HG03175 (cell line): ENCODE data around the gene RAP1GAP.

Source experiments
- ATAC-seq: cut with Tn5 transposase; IDR thresholded peaks from one replicate; pipeline ENCODE4 v1.9.1; 2021; ENCODE audit warnings: mild to moderate bottlenecking, moderate library complexity; ENCODE audit not compliant: unreplicated experiment

Gene RAP1GAP

GRCh38 chr1:21630571-21631343 lies 38.4 kb downstream of the RAP1GAP start:
- no peak for ATAC-seq

GRCh38 chr1:21629971-21630370 lies 39.2 kb downstream of the RAP1GAP start:
- ATAC-seq: no peak

GRCh38 chr1:21628798-21629393 lies 40.3 kb downstream of the RAP1GAP start:
- ATAC-seq: no peak

- no peak for ATAC-seq
Observed at GRCh38 chr1:21626921-21627339, 42.2 kb downstream of the RAP1GAP start.

DNA sequence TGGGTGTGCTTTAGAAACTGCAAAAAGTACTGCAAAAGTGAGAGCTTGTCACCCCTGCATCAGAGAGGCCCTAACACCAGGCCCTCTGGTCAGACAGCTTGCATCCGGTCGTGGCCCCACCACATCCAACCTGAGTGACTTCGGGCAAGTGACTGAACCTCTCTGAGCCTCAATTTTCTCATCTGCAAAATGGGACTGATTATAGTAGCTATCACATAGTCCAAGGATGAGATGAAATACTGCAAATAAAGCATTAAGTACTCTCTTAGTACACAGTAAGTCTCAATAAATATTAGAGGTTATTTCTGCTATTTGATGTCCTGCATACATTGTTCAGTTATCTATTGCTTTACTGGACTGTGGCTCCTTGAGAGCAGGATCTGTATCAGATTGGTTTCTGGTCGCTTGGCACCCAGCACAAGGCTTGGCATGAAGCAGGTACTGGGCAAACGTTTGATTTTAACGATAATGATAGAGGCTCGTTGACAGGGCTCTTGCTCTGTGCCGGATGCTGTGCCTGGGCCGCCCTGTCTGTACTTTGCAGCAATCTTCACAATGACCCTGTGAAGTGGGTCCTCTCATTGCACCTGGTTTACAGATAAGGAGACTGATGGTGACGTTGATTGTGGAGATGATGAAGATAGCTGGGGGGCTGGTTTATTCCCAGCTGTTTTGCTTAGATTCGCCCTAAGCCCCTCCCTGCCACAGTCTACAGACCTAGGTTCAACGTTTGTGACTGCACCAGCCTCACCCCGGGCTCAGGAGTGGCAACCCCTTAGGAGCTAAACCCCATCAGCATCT lies 43.6 kb downstream of the RAP1GAP start:
- no peak for ATAC-seq

GRCh38 chr1:21624571-21625389 lies 44.4 kb downstream of the RAP1GAP start:
- no peak for ATAC-seq

DNA sequence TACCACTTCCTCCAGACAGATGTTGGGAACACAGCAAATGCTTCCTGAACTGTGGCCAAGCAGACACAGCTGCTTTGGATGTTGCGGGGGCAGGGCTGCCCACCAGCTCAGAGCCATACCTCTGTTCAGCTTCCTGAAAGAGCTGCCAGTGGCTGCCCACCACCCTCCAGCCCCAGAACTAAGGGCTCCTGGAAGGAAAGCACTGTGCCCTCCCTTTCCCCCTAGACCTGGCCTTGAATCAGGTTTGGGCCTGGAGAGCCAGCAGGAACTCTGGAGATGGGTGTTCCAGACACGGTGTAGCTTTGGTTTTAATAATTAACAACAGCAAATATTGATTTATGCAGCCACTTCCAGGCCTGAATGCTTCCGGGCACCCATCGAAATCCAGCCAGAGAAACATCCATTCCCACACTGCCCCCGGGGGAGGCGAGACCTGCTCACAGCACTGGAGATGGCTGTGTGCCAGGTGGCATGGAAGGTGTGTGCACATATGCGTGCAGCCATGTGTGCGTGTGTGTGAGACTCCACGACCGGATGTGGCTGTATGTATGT lies 45.7 kb downstream of the RAP1GAP start:
- ATAC-seq: no peak

DNA sequence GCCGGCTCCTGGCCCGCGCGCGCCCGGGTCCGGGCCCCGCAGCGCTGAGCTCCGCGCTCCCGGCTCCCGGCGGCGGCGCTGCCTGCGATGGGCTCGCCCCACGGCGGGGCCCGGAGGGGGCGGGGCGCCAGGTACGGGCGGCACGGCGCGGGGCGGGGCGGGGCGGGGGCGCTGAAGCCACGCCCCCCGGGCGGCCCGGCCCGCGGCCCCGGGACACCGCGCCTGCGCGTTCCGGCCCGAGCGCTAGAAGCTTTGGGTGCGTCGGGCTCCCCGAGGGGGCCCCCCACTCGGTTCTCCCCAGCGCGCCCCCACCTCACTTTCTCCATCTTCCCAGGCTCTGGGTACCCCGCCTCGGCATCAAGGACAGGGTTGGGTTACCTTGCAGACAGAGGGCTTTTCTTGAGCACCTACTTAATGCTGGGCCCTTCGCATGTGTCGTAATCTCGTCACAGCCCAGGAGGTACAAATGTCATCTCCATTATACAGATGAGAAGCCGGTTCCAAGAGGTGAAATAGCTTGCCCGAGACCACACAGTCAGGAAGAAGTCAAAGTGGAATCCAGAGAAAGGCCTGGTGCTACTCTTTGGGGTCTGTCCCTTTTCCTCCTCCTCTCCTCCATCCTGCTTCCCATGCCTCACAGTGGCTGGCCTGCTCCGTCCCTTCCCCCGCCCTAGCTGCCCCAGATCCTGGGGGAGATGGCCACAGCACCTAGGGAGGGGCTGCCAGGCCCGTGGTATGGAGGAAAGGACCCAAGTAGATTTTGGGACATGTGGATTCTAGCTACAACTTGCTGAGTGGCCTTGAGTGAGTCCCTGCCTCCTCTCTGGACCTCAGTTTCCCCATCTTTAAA lies 46.5 kb downstream of the RAP1GAP start:
- ATAC-seq: no peak

DNA sequence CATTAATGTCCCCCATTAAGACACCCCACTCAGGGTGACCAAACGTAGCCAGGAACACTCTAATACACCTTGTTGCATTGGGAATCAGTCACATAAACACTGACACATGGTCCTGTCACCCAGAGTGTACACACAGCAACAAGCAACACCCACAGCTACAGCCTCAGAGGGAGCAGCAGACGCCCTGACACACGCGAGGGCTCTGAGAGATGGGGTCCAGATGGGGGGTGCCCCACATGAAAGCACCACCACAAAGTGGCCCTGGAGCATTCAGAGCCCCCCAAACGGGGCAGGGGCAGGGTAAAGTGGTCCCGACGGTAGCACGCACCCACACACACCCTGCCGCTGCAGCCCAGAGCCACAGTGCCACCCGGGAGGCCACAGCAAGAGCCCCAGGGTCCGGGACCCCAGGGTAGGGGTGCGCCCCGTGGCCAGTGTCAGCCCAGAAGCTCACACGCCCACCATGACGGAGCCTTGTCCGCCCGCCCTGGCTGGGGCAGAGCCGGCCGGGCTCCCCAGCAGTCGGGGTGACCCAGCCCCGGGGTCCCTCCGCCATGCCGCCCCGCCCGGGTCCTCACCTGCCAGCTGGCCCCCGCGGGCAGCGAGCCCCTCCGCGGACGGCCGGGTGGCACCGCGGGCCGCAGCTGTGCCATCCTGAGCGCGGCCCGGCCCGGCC lies 47.3 kb downstream of the RAP1GAP start:
- no peak for ATAC-seq

DNA sequence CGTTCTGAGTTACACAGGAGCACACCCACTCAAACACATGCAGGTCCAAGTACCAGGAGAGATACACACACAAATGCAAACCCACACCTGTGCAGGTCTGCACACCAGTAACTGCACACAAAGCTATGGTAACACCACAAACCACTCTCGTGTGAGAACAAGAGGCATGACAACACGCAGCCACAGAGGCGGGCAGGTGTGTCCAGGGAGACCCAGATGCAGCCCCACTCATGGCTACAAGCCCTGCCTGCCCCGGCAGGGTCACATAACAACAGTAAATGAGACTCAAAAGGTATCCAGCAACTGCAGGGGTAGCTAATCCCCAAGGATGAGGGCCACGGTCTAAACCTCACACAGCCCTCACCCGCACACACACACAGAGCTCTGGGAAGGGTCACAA lies 48.1 kb downstream of the RAP1GAP start:
- ATAC-seq: no peak

DNA sequence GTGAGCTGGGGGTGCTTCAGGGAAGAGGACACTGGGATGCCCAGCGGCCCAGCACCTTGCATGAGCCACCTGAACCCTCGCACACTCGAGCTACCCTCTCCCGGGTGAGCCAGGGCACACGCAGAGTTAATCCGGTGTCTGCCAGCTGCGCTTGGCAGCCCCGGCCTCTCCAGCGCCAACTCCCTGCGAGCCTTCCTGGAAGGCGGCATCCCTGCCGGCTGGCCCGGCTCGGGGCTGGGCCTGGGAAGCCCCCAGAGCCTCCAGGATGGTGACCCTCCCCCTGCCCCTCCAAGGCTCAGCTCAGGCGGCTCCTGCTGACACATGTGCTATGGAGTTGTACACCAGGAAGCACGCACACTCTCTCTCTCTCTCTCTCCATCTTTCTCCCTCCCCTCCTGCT lies 48.7 kb downstream of the RAP1GAP start:
- ATAC-seq: no peak

GRCh38 chr1:21620011-21620410 lies 49.1 kb downstream of the RAP1GAP start:
- no peak for ATAC-seq

- no peak for ATAC-seq
Observed at GRCh38 chr1:21619375-21619947, 49.7 kb downstream of the RAP1GAP start.

GRCh38 chr1:21618561-21619374 lies 50.4 kb downstream of the RAP1GAP start:
- no peak for ATAC-seq

DNA sequence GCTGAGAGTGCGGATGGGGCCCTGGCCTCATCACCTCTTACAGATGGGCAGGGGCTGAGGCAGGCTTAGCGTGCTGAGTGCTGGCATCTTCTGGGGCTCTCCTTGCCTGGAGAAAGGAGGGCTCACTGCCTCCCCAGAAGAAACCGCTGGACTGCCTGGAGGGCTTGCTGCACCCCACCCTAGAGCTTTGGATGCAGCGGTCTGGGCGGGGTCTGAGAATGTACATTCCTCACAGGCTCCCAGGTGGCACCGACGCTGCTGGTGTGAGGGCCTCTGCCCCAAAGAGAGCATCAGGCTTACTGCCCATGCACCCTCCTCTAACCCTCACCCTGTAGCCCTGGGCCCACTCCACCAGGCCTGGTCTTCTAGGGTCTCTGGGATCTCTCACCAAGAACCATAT lies 51.1 kb downstream of the RAP1GAP start:
- ATAC-seq: no peak

DNA sequence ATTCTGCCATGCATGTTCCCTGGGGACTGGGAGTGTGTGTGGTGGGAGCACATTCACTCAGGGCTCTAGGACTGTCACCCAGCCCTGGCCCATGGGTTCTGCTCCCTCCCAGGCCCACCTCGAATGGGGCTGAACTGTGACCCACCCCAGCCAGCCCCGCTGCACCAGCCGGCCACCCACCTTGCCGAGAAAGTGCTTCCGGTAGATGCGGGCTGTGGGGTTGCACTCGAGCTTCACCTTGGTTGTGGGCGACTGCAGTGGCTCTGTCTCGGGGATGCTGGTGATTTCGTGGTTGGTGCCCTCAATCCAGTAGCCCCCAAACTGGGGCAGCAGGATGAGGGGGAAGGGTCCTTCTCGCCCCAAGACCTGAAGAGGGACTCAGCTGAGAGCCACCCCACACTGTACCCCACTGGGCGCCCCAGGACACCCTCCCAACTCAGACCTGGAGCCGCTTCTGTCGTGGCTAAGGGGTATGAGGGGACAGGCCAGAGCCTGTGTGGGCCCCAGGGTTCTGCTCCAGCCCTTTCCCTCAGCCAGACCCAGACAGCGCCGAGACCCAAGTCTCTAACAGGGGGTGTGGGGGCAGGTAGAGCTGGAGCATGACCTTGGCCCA lies 51.9 kb downstream of the RAP1GAP start:
- no peak for ATAC-seq

- no peak for ATAC-seq
Observed at GRCh38 chr1:21616372-21616771, 52.8 kb downstream of the RAP1GAP start.
